Astrocyte (in vitro differentiated cells and primary cell): ENCODE results near the gene ST8SIA5. TPM values are rescaled to one million over a fixed set of nuclear protein-coding genes. Genes with fewer than 3 reads are reported as not detected.

Experiments used
- DNase-seq: peaks from one replicate; pipeline ENCODE4 v3.0.0-alpha.2; 2010; ENCODE audit warnings: low read depth
- FAIRE-seq: peaks from 2 replicates; lab custom pipeline; 2011; peaks lifted over from hg19 to GRCh38; lab: Jason Lieb, UNC
- H2AFZ ChIP-seq: 2 replicates; pipeline ENCODE4 v1.6.0; 2012; ENCODE audit warnings: low read depth, low read length, inconsistent platforms
- H3K27ac ChIP-seq: 2 replicates; pipeline ENCODE4 v1.5.1; 2011; ENCODE audit warnings: low read depth, low read length, inconsistent platforms
- H3K27me3 ChIP-seq: 2 replicates; pipeline ENCODE4 v1.6.0; 2011; ENCODE audit warnings: low read length, inconsistent platforms; ENCODE audit not compliant: insufficient read depth
- H3K36me3 ChIP-seq: 2 replicates; pipeline ENCODE4 v1.5.1; 2011; ENCODE audit warnings: low read length, inconsistent platforms; ENCODE audit not compliant: insufficient read depth
- H3K4me1 ChIP-seq: 2 replicates; pipeline ENCODE4 v1.5.1; 2011; ENCODE audit warnings: low read length, inconsistent platforms; ENCODE audit not compliant: insufficient read depth
- H3K4me2 ChIP-seq: 2 replicates; pipeline ENCODE4 v1.6.0; 2012; ENCODE audit warnings: low read length, inconsistent platforms
- H3K4me3 ChIP-seq: 2 replicates; pipeline ENCODE4 v1.5.1; 2011; ENCODE audit warnings: low read depth, mild to moderate bottlenecking, low read length, inconsistent platforms; ENCODE audit not compliant: insufficient read depth
- H3K79me2 ChIP-seq: 2 replicates; pipeline ENCODE4 v1.6.0; 2012; ENCODE audit warnings: mild to moderate bottlenecking, low read length, inconsistent platforms; ENCODE audit not compliant: insufficient read depth
- H3K9ac ChIP-seq: 2 replicates; pipeline ENCODE4 v1.6.0; 2012; ENCODE audit warnings: mild to moderate bottlenecking, low read length, inconsistent platforms
- H3K9me3 ChIP-seq: 2 replicates; pipeline ENCODE4 v1.5.1; 2012; ENCODE audit warnings: low read depth, mild to moderate bottlenecking, low read length, inconsistent platforms; ENCODE audit not compliant: insufficient read depth
- H4K20me1 ChIP-seq: 2 replicates; pipeline ENCODE4 v1.6.0; 2012; ENCODE audit warnings: low read length, inconsistent platforms; ENCODE audit not compliant: insufficient read depth
- H3K27ac Mint-ChIP-seq: one replicate; pipeline ENCODE4 v1.8.0; 2021; ENCODE audit warnings: mild to moderate bottlenecking, mixed read lengths; ENCODE audit not compliant: unreplicated experiment
- H3K27me3 Mint-ChIP-seq: one replicate; pipeline ENCODE4 v1.8.0; 2021; ENCODE audit warnings: low read depth, mixed read lengths; ENCODE audit not compliant: unreplicated experiment
- H3K36me3 Mint-ChIP-seq: one replicate; pipeline ENCODE4 v1.8.0; 2021; ENCODE audit warnings: low read depth, mixed read lengths; ENCODE audit not compliant: unreplicated experiment
- H3K4me1 Mint-ChIP-seq: one replicate; pipeline ENCODE4 v1.8.0; 2021; ENCODE audit warnings: low read depth, mixed read lengths; ENCODE audit not compliant: unreplicated experiment
- H3K4me3 Mint-ChIP-seq: one replicate; pipeline ENCODE4 v1.8.0; 2021; ENCODE audit warnings: mild to moderate bottlenecking, moderate library complexity, mixed read lengths; ENCODE audit not compliant: unreplicated experiment
- H3K9me3 Mint-ChIP-seq: one replicate; pipeline ENCODE4 v1.8.0; 2021; ENCODE audit warnings: mild to moderate bottlenecking, mixed read lengths; ENCODE audit not compliant: unreplicated experiment
- EZH2 ChIP-seq: IDR thresholded peaks from 2 replicates; pipeline ENCODE4 v1.6.1; 2012; ENCODE audit warnings: mild to moderate bottlenecking, low read length, inconsistent platforms; ENCODE audit not compliant: insufficient read depth
- total RNA-seq: library from RNA; stranded (reverse); gene quantifications from 2 replicates; pipeline ENCODE4 v1.2.1, GENCODE V29; 2021
- TF ChIP-seq, protein P1 (sequence below): IDR thresholded peaks from 2 replicates; pipeline ENCODE4 v1.5.1; 2011; ENCODE audit warnings: low read depth, mild to moderate bottlenecking, inconsistent platforms, low read length, moderate library complexity; ENCODE audit not compliant: insufficient read depth

The ST8SIA5 gene
- total RNA-seq, 1 donor from 2014 or later: 0.36 TPM

GRCh38 chr18:46711444-46711863 lies 45.4 kb downstream of the ST8SIA5 start:
- peak overlapping the region; percentile 32 for H3K4me3 Mint-ChIP-seq
- Histone ChIP-seq H4K20me1 (no peaks in the 10 kb centered on the region), H3K36me3 (no peaks in the 10 kb centered on the region), H3K4me1 (peaks cover 20% of the 10 kb centered on the region), H3K79me2 (no peaks in the 10 kb centered on the region), H3K9me3 (no peaks in the 10 kb centered on the region), H3K4me3 (no peak overlapping the region), H3K4me2 (peak overlapping the region; percentile 80), H2AFZ (peak overlapping the region; percentile 61), H3K27ac (no peak overlapping the region), H3K27me3 (peaks cover 2% of the 10 kb centered on the region), H3K9ac (peak overlapping the region; percentile 52)
- FAIRE-seq: no peak
- peaks cover 12% of the 10 kb centered on the region for H3K4me1 Mint-ChIP-seq
- peaks cover 8% of the 10 kb centered on the region for H3K27me3 Mint-ChIP-seq
- no peak for TF ChIP-seq EZH2
- TF ChIP-seq, protein P1, sequence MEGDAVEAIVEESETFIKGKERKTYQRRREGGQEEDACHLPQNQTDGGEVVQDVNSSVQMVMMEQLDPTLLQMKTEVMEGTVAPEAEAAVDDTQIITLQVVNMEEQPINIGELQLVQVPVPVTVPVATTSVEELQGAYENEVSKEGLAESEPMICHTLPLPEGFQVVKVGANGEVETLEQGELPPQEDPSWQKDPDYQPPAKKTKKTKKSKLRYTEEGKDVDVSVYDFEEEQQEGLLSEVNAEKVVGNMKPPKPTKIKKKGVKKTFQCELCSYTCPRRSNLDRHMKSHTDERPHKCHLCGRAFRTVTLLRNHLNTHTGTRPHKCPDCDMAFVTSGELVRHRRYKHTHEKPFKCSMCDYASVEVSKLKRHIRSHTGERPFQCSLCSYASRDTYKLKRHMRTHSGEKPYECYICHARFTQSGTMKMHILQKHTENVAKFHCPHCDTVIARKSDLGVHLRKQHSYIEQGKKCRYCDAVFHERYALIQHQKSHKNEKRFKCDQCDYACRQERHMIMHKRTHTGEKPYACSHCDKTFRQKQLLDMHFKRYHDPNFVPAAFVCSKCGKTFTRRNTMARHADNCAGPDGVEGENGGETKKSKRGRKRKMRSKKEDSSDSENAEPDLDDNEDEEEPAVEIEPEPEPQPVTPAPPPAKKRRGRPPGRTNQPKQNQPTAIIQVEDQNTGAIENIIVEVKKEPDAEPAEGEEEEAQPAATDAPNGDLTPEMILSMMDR: no peak
- DNase-seq: no peak
- H3K27ac Mint-ChIP-seq: peak overlapping the region; percentile 42
- H3K9me3 Mint-ChIP-seq: no peaks in the 10 kb centered on the region
- H3K36me3 Mint-ChIP-seq: no peaks in the 10 kb centered on the region

- no peak for TF ChIP-seq EZH2
- TF ChIP-seq, protein P1: no peak
- H3K9ac ChIP-seq: no peak overlapping the region
- no peak overlapping the region for H3K27ac ChIP-seq
- H3K4me3 ChIP-seq: no peak overlapping the region
- peaks cover 16% of the 10 kb centered on the region for H3K4me1 Mint-ChIP-seq
- no peaks in the 10 kb centered on the region for H3K79me2 ChIP-seq
- H3K9me3 Mint-ChIP-seq: no peaks in the 10 kb centered on the region
- no peaks in the 10 kb centered on the region for H3K36me3 Mint-ChIP-seq
- no peaks in the 10 kb centered on the region for H3K27me3 ChIP-seq
- DNase-seq (peak; percentile 31), FAIRE-seq (peak; percentile 63)
- H3K4me1 ChIP-seq: peaks cover 7% of the 10 kb centered on the region
- no peaks in the 10 kb centered on the region for H4K20me1 ChIP-seq
- H3K4me3 Mint-ChIP-seq: no peak overlapping the region
- H3K36me3 ChIP-seq: no peaks in the 10 kb centered on the region
- peaks cover 3% of the 10 kb centered on the region for H3K27me3 Mint-ChIP-seq
- no peaks in the 10 kb centered on the region for H3K9me3 ChIP-seq
- no peak overlapping the region for H3K27ac Mint-ChIP-seq
- no peak overlapping the region for H3K4me2 ChIP-seq
- H2AFZ ChIP-seq: no peak overlapping the region
Observed at GRCh38 chr18:46706968-46707367, 49.9 kb downstream of the ST8SIA5 start.

DNA sequence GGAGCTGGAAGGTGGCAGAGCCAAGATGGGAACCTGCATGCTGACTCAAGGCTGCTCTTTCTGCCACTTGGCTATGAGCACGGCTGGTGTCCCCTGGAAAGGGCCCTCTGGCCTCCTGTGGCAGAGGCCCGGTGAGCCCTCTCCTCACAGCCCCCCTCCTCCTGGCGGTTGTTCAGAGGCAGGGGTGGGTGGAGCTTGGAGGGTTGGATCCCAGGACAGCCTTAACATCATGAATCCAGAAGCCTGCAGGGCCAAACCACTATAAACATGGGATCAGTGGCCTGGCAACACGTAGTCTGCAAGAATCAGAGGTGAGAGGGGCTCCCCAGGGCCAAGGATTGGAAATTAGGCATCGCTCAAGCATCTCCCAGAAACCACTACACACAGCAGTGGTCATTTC lies 51.3 kb downstream of the ST8SIA5 start:
- Mint-ChIP-seq H3K9me3 (no peaks in the 10 kb centered on the region), H3K4me1 (peaks cover 9% of the 10 kb centered on the region), H3K36me3 (no peaks in the 10 kb centered on the region), H3K4me3 (no peak overlapping the region), H3K27me3 (peaks cover 3% of the 10 kb centered on the region), H3K27ac (no peak overlapping the region)
- Histone ChIP-seq H3K79me2 (no peaks in the 10 kb centered on the region), H3K9ac (no peak overlapping the region), H4K20me1 (no peaks in the 10 kb centered on the region), H3K4me3 (no peak overlapping the region), H3K27ac (no peak overlapping the region), H3K4me2 (no peak overlapping the region), H3K4me1 (no peaks in the 10 kb centered on the region), H3K27me3 (no peaks in the 10 kb centered on the region), H2AFZ (no peak overlapping the region), H3K36me3 (no peaks in the 10 kb centered on the region), H3K9me3 (no peaks in the 10 kb centered on the region)
- TF ChIP-seq, protein P1: no peak
- no peak for TF ChIP-seq EZH2
- FAIRE-seq: no peak
- no peak for DNase-seq
